Neural cell (in vitro differentiated cells): ENCODE results near the gene RMP24.

Experiments used
- H2AFZ ChIP-seq: fragments of 200-600, 300-800 bp; sonication (generic), shearing (Covaris generic); 2 replicates; pipeline ENCODE4 v1.6.0; 2014; ENCODE audit warnings: low read depth, mild to moderate bottlenecking, antibody characterized with exemption, low read length, moderate library complexity
- H3F3A ChIP-seq: fragments of 200-600 bp; shearing (Covaris generic); 2 replicates; pipeline ENCODE4 v1.6.1; 2016; ENCODE audit warnings: mild to moderate bottlenecking, moderate library complexity, mixed read lengths, antibody characterized with exemption, low read length; ENCODE audit not compliant: insufficient read depth, poor library complexity, severe bottlenecking
- H3K27ac ChIP-seq: fragments of 200-600, 300-800 bp; sonication (generic), shearing (Covaris generic); 2 replicates; pipeline ENCODE4 v1.5.1; 2014; ENCODE audit warnings: mild to moderate bottlenecking, low read length, moderate library complexity
- H3K27me3 ChIP-seq: fragments of 300-800, 200-600 bp; sonication (generic), shearing (Covaris generic); 2 replicates; pipeline ENCODE4 v1.6.0; 2014; ENCODE audit warnings: mild to moderate bottlenecking, low read depth, low read length, moderate library complexity; ENCODE audit not compliant: insufficient read depth
- H3K36me3 ChIP-seq: fragments of 300-800, 200-600 bp; sonication (generic), shearing (Covaris generic); 2 replicates; pipeline ENCODE4 v1.5.1; 2014; ENCODE audit warnings: mild to moderate bottlenecking, antibody characterized with exemption, low read length, moderate library complexity; ENCODE audit not compliant: insufficient read depth
- H3K4me2 ChIP-seq: fragments of 300-800, 200-600 bp; sonication (generic), shearing (Covaris generic); 2 replicates; pipeline ENCODE4 v1.6.0; 2014; ENCODE audit warnings: mild to moderate bottlenecking, low read length
- H3K4me3 ChIP-seq: fragments of 300-800, 200-600 bp; sonication (generic), shearing (Covaris generic); 2 replicates; pipeline ENCODE4 v1.5.1; 2014; ENCODE audit warnings: mild to moderate bottlenecking, low read length, moderate library complexity
- H3K79me2 ChIP-seq: fragments of 200-600 bp; shearing (Covaris generic); replicated peaks from 2 replicates; pipeline ENCODE4 v1.6.0; 2014; ENCODE audit warnings: mild to moderate bottlenecking, low read length, moderate library complexity; ENCODE audit not compliant: insufficient read depth
- H3K9ac ChIP-seq: fragments of 300-800, 200-600 bp; sonication (generic), shearing (Covaris generic); 2 replicates; pipeline ENCODE4 v1.6.1; 2016; ENCODE audit warnings: mild to moderate bottlenecking, low read length, mixed read lengths
- H3K9me2 ChIP-seq: fragments of 200-600 bp; shearing (Covaris generic); 2 replicates; pipeline ENCODE4 v1.6.1; 2016; ENCODE audit warnings: mild to moderate bottlenecking, low read length, mixed read lengths; ENCODE audit not compliant: insufficient read depth
- H3K9me3 ChIP-seq: fragments of 200-600, 300-800 bp; sonication (generic), shearing (Covaris generic); 2 replicates; pipeline ENCODE4 v1.6.1; 2016; ENCODE audit warnings: mild to moderate bottlenecking, mixed run types, low read length, moderate library complexity, mixed read lengths
- H4K20me1 ChIP-seq: fragments of 200-600 bp; shearing (Covaris generic); 2 replicates; pipeline ENCODE4 v1.6.1; 2016; ENCODE audit warnings: mild to moderate bottlenecking, mixed run types; ENCODE audit not compliant: insufficient read depth
- CTCF ChIP-seq: fragments of 450-650 bp; IDR thresholded peaks from 2 replicates; pipeline ENCODE4 v1.5.1; 2014; ENCODE audit warnings: antibody characterized with exemption, mild to moderate bottlenecking, moderate library complexity; ENCODE audit not compliant: poor library complexity, severe bottlenecking
- EP300 ChIP-seq: fragments of 450-650 bp; conservative IDR thresholded peaks from 2 replicates; pipeline ENCODE4 v1.6.1; 2014; ENCODE audit warnings: antibody characterized with exemption, mild to moderate bottlenecking, moderate library complexity; ENCODE audit not compliant: poor library complexity, severe bottlenecking
- EZH2 ChIP-seq: fragments of 200-600, 300-800 bp; shearing (Covaris generic), sonication (generic); IDR thresholded peaks from 2 replicates; pipeline ENCODE4 v1.6.1; 2014; ENCODE audit warnings: antibody characterized with exemption, low read length, borderline replicate concordance, mild to moderate bottlenecking; ENCODE audit not compliant: insufficient read depth, poor library complexity, severe bottlenecking
- MXI1 ChIP-seq: fragments of 450-650 bp; conservative IDR thresholded peaks from 2 replicates; pipeline ENCODE4 v1.6.1; 2014; ENCODE audit warnings: antibody characterized with exemption, mild to moderate bottlenecking; ENCODE audit not compliant: poor library complexity, severe bottlenecking
- POLR2AphosphoS5 ChIP-seq: IDR thresholded peaks from 2 replicates; pipeline ENCODE4 v1.6.1; 2012
- RAD21 ChIP-seq: fragments of 450-650 bp; conservative IDR thresholded peaks from 2 replicates; pipeline ENCODE4 v1.6.1; 2014; ENCODE audit warnings: antibody characterized with exemption, mild to moderate bottlenecking, moderate library complexity
- SMC3 ChIP-seq: fragments of 450-650 bp; conservative IDR thresholded peaks from 2 replicates; pipeline ENCODE4 v1.6.1; 2014; ENCODE audit warnings: antibody characterized with exemption, mild to moderate bottlenecking, moderate library complexity; ENCODE audit not compliant: poor library complexity
- TAF1 ChIP-seq: IDR thresholded peaks from 2 replicates; pipeline ENCODE4 v1.6.1; 2012; ENCODE audit warnings: low read depth
- TF ChIP-seq, protein P1 (sequence below): IDR thresholded peaks from 2 replicates; pipeline ENCODE4 v1.6.1; 2012; ENCODE audit warnings: borderline replicate concordance

Gene RMP24

GRCh38 chr18:35949903-35950627, 22.4 kb upstream of the RMP24 start:
- Histone ChIP-seq H2AFZ (peak overlapping the region; percentile 13), H3K9me3 (no peaks in the 10 kb centered on the region), H3K4me2 (peak overlapping the region; percentile 50), H3K27ac (no peak overlapping the region), H3K4me3 (peak overlapping the region; percentile 75), H3K79me2 (no peaks in the 10 kb centered on the region), H3K36me3 (no peaks in the 10 kb centered on the region), H3K27me3 (peaks cover 13% of the 10 kb centered on the region), H3K9me2 (no peaks in the 10 kb centered on the region), H4K20me1 (no peaks in the 10 kb centered on the region), H3F3A (no peaks in the 10 kb centered on the region), H3K9ac (peak overlapping the region; percentile 30)
- TF ChIP-seq SMC3 (peak; percentile 90), EZH2 (no peak), CTCF (peak; percentile 92), EP300 (no peak), POLR2AphosphoS5 (no peak), TAF1 (no peak), RAD21 (peak; percentile 75), MXI1 (no peak)
- TF ChIP-seq, protein P1, sequence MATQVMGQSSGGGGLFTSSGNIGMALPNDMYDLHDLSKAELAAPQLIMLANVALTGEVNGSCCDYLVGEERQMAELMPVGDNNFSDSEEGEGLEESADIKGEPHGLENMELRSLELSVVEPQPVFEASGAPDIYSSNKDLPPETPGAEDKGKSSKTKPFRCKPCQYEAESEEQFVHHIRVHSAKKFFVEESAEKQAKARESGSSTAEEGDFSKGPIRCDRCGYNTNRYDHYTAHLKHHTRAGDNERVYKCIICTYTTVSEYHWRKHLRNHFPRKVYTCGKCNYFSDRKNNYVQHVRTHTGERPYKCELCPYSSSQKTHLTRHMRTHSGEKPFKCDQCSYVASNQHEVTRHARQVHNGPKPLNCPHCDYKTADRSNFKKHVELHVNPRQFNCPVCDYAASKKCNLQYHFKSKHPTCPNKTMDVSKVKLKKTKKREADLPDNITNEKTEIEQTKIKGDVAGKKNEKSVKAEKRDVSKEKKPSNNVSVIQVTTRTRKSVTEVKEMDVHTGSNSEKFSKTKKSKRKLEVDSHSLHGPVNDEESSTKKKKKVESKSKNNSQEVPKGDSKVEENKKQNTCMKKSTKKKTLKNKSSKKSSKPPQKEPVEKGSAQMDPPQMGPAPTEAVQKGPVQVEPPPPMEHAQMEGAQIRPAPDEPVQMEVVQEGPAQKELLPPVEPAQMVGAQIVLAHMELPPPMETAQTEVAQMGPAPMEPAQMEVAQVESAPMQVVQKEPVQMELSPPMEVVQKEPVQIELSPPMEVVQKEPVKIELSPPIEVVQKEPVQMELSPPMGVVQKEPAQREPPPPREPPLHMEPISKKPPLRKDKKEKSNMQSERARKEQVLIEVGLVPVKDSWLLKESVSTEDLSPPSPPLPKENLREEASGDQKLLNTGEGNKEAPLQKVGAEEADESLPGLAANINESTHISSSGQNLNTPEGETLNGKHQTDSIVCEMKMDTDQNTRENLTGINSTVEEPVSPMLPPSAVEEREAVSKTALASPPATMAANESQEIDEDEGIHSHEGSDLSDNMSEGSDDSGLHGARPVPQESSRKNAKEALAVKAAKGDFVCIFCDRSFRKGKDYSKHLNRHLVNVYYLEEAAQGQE: no peak

DNA sequence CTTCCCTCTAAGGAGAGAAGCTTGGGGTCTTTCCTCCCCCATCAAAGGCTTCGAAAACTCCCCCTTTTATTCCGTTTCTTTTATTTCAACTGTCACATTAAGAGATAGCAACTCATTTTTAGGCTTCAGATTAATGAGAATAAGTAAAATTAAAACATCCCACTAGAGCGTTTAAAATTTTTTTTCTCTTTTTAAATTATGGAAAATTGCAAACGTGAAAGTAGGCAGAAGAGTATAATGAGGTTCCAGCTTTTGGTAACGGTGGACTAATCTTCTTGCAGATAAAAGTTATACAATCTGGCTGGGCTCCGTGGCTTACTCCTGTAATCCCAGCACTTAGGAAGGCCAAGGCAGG, 21.9 kb upstream of the RMP24 start:
- Histone ChIP-seq H2AFZ (no peak overlapping the region), H3K9me3 (no peaks in the 10 kb centered on the region), H3F3A (no peaks in the 10 kb centered on the region), H3K4me3 (peak overlapping the region; percentile 75), H4K20me1 (no peaks in the 10 kb centered on the region), H3K27me3 (peaks cover 13% of the 10 kb centered on the region), H3K9me2 (no peaks in the 10 kb centered on the region), H3K36me3 (no peaks in the 10 kb centered on the region), H3K4me2 (no peak overlapping the region), H3K79me2 (no peaks in the 10 kb centered on the region), H3K27ac (no peak overlapping the region), H3K9ac (no peak overlapping the region)
- TF ChIP-seq RAD21 (no peak), SMC3 (no peak), TAF1 (no peak), CTCF (no peak), EP300 (no peak), POLR2AphosphoS5 (no peak), MXI1 (no peak), EZH2 (no peak)
- TF ChIP-seq, protein P1: no peak
